Mucosa of descending colon (tissue), 3 donors: ENCODE results near the gene SRPRB. TPM values are rescaled to one million over a fixed set of nuclear protein-coding genes. Genes with fewer than 3 reads are reported as not detected.

Source experiments
- ATAC-seq: fragments of 200-7000 bp; cut with Tn5 transposase; one replicate; pipeline ENCODE4 v1.9.1; 2020; ENCODE audit warnings: mild to moderate bottlenecking, moderate library complexity
- DNase-seq, 3 donors: peaks; one replicate each; pipeline ENCODE4 v3.0.0-alpha.2; 2020
- H3K36me3 ChIP-seq: fragments of 200-600 bp; one replicate; pipeline ENCODE4 v1.8.0; 2021; ENCODE audit warnings: low read depth, mild to moderate bottlenecking
- H3K4me1 ChIP-seq: fragments of 200-600 bp; one replicate; pipeline ENCODE4 v1.8.0; 2021; ENCODE audit warnings: low read depth, mild to moderate bottlenecking
- H3K4me3 ChIP-seq: fragments of 200-600 bp; one replicate; pipeline ENCODE4 v1.8.0; 2021; ENCODE audit warnings: mild to moderate bottlenecking
- H3K9me3 ChIP-seq: fragments of 200-600 bp; one replicate; pipeline ENCODE4 v1.8.0; 2021; ENCODE audit warnings: mild to moderate bottlenecking
- CTCF ChIP-seq: fragments of 200-600 bp; IDR thresholded peaks from one replicate; pipeline ENCODE4 v1.8.0; 2022; ENCODE audit warnings: antibody characterized with exemption, mild to moderate bottlenecking
- intact Hi-C, 2 donors: fragments of 100-400 bp; cut with DNase I in 1 of 2; cut with micrococcal nuclease in 1 of 2; formaldehyde crosslinking; loops; one replicate each; pipeline versions ENCODE4 v1.11.0 to v1.11.1; 2022; cut with DNase I, micrococcal nuclease
- total RNA-seq, 3 donors: library from RNA; stranded (reverse); fragmentation: NEBNext Ultra II Directional in 2 of 3; extraction: Animal tissue kit (Norgen Biotek cat#: 25700) in 2 of 3; gene quantifications; one replicate each; pipeline versions ENCODE4 v1.2.1 to v1.2.4, GENCODE V29; 2021 to 2023
- donor health status: DM: no; HTN: no; CAD: no; lungs with moderate emphysema.
- donor health status: DM: no; HTN: no; CAD: no.
- donor health status: DM: no; HTN: yes; CAD: no.

SRPRB gene
- total RNA-seq, 3 donors from 2014 or later = 29.2 to 38.1 (median 31.2) TPM

- intact Hi-C loops = no loop called here
- ATAC-seq = no peak
- H3K9me3 ChIP-seq = no peaks in the 10 kb centered on the region
- no peak overlapping the region for H3K4me3 ChIP-seq
- DNase-seq = no peak
- no peak for TF ChIP-seq CTCF
- H3K4me1 ChIP-seq = no peaks in the 10 kb centered on the region
- H3K36me3 ChIP-seq = no peaks in the 10 kb centered on the region
Observed at GRCh38 chr3:133851266-133851906, 45.8 kb downstream of the SRPRB start.

- Histone ChIP-seq H3K36me3 (no peaks in the 10 kb centered on the region), H3K4me1 (no peaks in the 10 kb centered on the region), H3K4me3 (no peak overlapping the region), H3K9me3 (no peaks in the 10 kb centered on the region)
- no peak for ATAC-seq
- intact Hi-C loops = no loop called here
- no peak for DNase-seq
- no peak for TF ChIP-seq CTCF
Observed at GRCh38 chr3:133851931-133852330, 46.3 kb downstream of the SRPRB start.

DNA sequence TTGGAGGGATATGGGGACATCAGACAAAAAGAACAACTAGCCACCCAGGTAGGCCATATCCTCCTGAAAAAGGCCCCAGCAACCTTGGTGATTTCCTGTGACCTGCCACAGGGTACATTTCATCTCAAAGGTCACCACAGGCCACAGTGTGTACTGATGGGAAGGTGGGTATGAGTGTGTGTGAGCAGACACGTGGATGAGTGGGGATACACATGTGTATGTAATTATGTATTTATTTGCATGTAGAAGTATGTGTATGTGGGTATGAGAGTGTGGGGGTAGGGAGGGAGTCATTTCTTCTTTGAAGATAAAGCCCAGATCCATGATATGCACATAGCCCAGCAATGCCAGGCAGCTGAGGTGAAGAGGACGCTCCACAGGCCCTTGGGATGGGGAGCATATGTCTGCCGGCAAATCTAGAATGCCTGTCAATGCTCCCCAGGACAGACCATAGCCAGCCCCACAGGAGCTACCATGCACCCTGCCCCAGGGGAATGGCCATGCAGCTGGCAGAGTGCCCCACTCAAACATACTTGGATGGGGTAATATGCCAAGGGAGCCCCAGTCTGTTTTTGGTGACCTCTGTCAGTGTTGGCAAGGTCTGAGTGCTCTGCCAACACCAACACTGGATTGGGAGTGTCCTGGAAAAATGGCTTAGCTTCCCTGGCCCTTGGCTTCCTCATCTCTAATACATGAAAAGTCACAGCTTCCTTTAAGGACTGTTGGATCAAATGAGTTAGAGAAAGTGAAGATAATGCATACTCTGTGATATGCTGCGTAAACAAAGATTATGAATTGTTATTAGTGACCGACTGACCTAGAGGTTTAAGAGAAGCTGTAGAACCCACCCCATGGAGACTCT, 47.7 kb downstream of the SRPRB start:
- Histone ChIP-seq H3K9me3 (no peaks in the 10 kb centered on the region), H3K4me1 (no peaks in the 10 kb centered on the region), H3K4me3 (no peak overlapping the region), H3K36me3 (no peaks in the 10 kb centered on the region)
- intact Hi-C loops = no loop called here
- ATAC-seq (no peak), DNase-seq (no peak)
- TF ChIP-seq CTCF = no peak

DNA sequence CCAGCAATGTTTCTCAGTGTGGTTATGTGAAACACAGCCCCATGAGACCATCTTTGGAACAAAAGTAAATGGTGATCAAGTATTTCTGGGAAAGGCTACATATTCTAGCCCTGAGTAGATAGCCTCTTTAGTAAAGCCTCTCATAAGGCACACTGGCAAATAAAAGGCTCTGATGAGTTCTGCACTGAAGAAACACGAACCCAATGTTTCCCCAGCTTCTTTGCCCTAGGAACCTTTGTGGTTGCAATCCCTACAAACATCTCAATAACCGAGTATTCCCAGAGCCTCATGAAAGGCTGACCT, 48.3 kb downstream of the SRPRB start:
- Histone ChIP-seq H3K4me1 (no peaks in the 10 kb centered on the region), H3K4me3 (no peak overlapping the region), H3K36me3 (no peaks in the 10 kb centered on the region), H3K9me3 (no peaks in the 10 kb centered on the region)
- TF ChIP-seq CTCF = no peak
- no peak for ATAC-seq
- intact Hi-C loops = no loop called here
- DNase-seq = no peak

DNA sequence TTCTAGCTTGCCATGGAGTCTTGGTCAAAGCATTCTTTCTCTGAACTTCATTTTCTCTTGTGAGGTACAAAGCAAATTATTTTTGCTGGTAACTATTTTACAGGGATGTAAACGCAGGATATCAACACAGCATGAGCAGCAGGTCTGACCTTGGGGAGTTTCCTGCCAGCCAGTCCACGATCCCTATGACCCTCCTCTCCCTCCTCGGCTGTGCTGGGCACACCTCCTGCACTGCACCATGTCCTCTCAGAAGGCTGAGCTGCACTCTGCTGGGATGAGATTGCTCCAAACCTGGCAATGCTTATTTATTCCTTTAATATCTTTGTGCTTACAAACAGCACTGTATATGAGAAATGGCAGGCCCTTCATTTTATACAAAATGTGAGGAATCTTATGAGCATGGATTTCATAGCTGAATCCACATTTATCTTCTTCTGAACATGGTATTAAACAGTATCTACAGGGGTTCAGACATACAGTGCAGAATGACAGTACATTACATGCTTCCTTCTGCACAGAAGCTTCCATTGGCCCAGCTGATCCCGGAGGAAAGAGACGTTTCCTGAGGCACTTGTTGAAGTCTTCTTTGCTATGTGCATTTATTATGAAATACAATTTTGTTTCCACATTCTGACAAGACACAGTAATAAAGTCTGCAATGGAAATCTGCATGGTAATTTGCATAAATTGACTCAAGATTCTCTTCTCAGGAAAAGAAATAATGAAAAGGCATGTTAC, 48.8 kb downstream of the SRPRB start:
- no peaks in the 10 kb centered on the region for H3K36me3 ChIP-seq
- TF ChIP-seq CTCF = no peak
- no peak for DNase-seq
- ATAC-seq = no peak
- no peak overlapping the region for H3K4me3 ChIP-seq
- H3K4me1 ChIP-seq = no peaks in the 10 kb centered on the region
- no peaks in the 10 kb centered on the region for H3K9me3 ChIP-seq
- intact Hi-C loops = no loop called here
